ENCODE measurements around the gene EXTL2.
"Not testable (repeated sequence)": the region's sequence is repeated elsewhere in the genome, so short reads cannot be mapped to it uniquely, and the experiment has no call there.

Gene EXTL2

GRCh38 chr1:100904528-100904927, 9.9 kb upstream of the EXTL2 start:
- in situ Hi-C loops (cut with HindIII; ENCODE audit: low sequenced_read_pairs): loop anchor here (25.0 kb wide), 1 partner anchor 383 kb away; no protein-coding TSS in a partner anchor

- in situ Hi-C loops (cut with HindIII; ENCODE audit: low sequenced_read_pairs): loop anchor here (25.0 kb wide), 1 partner anchor 384 kb away; no protein-coding TSS in a partner anchor
These were observed 9.1 kb upstream of the EXTL2 start for GRCh38 chr1:100903777-100904176.

- in situ Hi-C loops (cut with HindIII; ENCODE audit: low sequenced_read_pairs): loop anchor here (25.0 kb wide), 1 partner anchor 385 kb away; no protein-coding TSS in a partner anchor
These were observed 7.7 kb upstream of the EXTL2 start for GRCh38 chr1:100902365-100902764.

GRCh38 chr1:100896481-100896982, 1.9 kb upstream of the EXTL2 start:
- in situ Hi-C loops (cut with HindIII; ENCODE audit: low sequenced_read_pairs): no loop called here

GRCh38 chr1:100895540-100896480, 1.2 kb upstream of the EXTL2 start, which contains the start of gene SLC30A7:
TSS of gene SLC30A7 (plus strand) at chr1:100896090. CDS start at chr1:100896263, 173 bp downstream.
- in situ Hi-C loops (cut with HindIII; ENCODE audit: low sequenced_read_pairs): no loop called here

GRCh38 chr1:100893718-100894117, 924 bp downstream of the EXTL2 start:
- in situ Hi-C loops (cut with HindIII; ENCODE audit: low sequenced_read_pairs): no loop called here

- in situ Hi-C loops (cut with HindIII; ENCODE audit: low sequenced_read_pairs): no loop called here
These were observed 2.1 kb downstream of the EXTL2 start for GRCh38 chr1:100892554-100892953.

GRCh38 chr1:100891380-100891779, 3.3 kb downstream of the EXTL2 start:
- in situ Hi-C loops (cut with HindIII; ENCODE audit: low sequenced_read_pairs): no loop called here

GRCh38 chr1:100889869-100890482, 4.7 kb downstream of the EXTL2 start:
- in situ Hi-C loops (cut with HindIII; ENCODE audit: low sequenced_read_pairs): not testable (repeated sequence)

GRCh38 chr1:100889007-100889406, 5.6 kb downstream of the EXTL2 start:
- in situ Hi-C loops (cut with HindIII; ENCODE audit: low sequenced_read_pairs): not testable (repeated sequence)

- in situ Hi-C loops (cut with HindIII; ENCODE audit: low sequenced_read_pairs): no loop called here
These were observed 10.7 kb downstream of the EXTL2 start for GRCh38 chr1:100883963-100884362.

- in situ Hi-C loops (cut with HindIII; ENCODE audit: low sequenced_read_pairs): no loop called here
These were observed 11.9 kb downstream of the EXTL2 start for GRCh38 chr1:100882698-100883097.

- in situ Hi-C loops (cut with HindIII; ENCODE audit: low sequenced_read_pairs): no loop called here
These were observed 13.0 kb downstream of the EXTL2 start for GRCh38 chr1:100881687-100882086.

- in situ Hi-C loops (cut with HindIII; ENCODE audit: low sequenced_read_pairs): no loop called here
These were observed 15.2 kb downstream of the EXTL2 start for GRCh38 chr1:100879422-100879821.

- in situ Hi-C loops (cut with HindIII; ENCODE audit: low sequenced_read_pairs): no loop called here
These were observed 18.4 kb downstream of the EXTL2 start for GRCh38 chr1:100876291-100876690.

- in situ Hi-C loops (cut with HindIII; ENCODE audit: low sequenced_read_pairs): no loop called here
These were observed 19.4 kb downstream of the EXTL2 start for GRCh38 chr1:100875228-100875627.

- in situ Hi-C loops (cut with HindIII; ENCODE audit: low sequenced_read_pairs): no loop called here
These were observed 20.2 kb downstream of the EXTL2 start for GRCh38 chr1:100874433-100874832.

- in situ Hi-C loops (cut with HindIII; ENCODE audit: low sequenced_read_pairs): no loop called here
These were observed 24.6 kb downstream of the EXTL2 start for GRCh38 chr1:100869996-100870395.

- in situ Hi-C loops (cut with HindIII; ENCODE audit: low sequenced_read_pairs): no loop called here
These were observed 26.2 kb downstream of the EXTL2 start for GRCh38 chr1:100868364-100868995.

- in situ Hi-C loops (cut with HindIII; ENCODE audit: low sequenced_read_pairs): no loop called here
These were observed 27.8 kb downstream of the EXTL2 start for GRCh38 chr1:100866901-100867206.

Data from DLD1 (cell line).